Natural killer cell (primary cell): ENCODE results near the gene ZNF136. TPM values are rescaled to one million over a fixed set of nuclear protein-coding genes. Genes with fewer than 3 reads are reported as not detected.

ENCODE experiments used
- ATAC-seq, 3 donors: fragments of 150-1000 bp in 2 of 3; fragments of 200-7000 bp in 1 of 3; cut with Tn5 transposase; 1 replicate in 1 of 3; 2 replicates in 2 of 3; pipeline ENCODE4 v1.10.0; 2021; ENCODE audit warnings: mild to moderate bottlenecking in 2 of 3, moderate library complexity in 2 of 3
- DNase-seq, 2 donors: peaks; one replicate each; pipeline versions ENCODE4 v3.0.0 to v3.0.0-alpha.2; 2013 to 2021; ENCODE audit warnings: mixed read lengths in 1 of 2
- H3K27ac ChIP-seq: one replicate; pipeline ENCODE4 v1.5.1; 2013; ENCODE audit warnings: mild to moderate bottlenecking, low read length
- H3K27me3 ChIP-seq: one replicate; pipeline ENCODE4 v1.6.1; 2013; ENCODE audit warnings: low read length; ENCODE audit not compliant: control insufficient read depth, insufficient read depth
- H3K36me3 ChIP-seq: one replicate; pipeline ENCODE4 v1.6.1; 2013; ENCODE audit warnings: low read length; ENCODE audit not compliant: control insufficient read depth, insufficient read depth
- H3K4me1 ChIP-seq: one replicate; pipeline ENCODE4 v1.6.1; 2013; ENCODE audit warnings: low read length; ENCODE audit not compliant: control insufficient read depth, insufficient read depth
- H3K4me3 ChIP-seq: one replicate; pipeline ENCODE4 v1.5.1; 2013; ENCODE audit warnings: low read length
- H3K9me3 ChIP-seq: one replicate; pipeline ENCODE4 v1.6.1; 2013; ENCODE audit warnings: low read length; ENCODE audit not compliant: control insufficient read depth, insufficient read depth
- H3K27ac Mint-ChIP-seq, 2 donors: one replicate each; pipeline ENCODE4 v1.8.0; 2022; ENCODE audit warnings: mild to moderate bottlenecking in 2 of 2, mixed read lengths in 2 of 2, moderate library complexity in 1 of 2
- H3K27me3 Mint-ChIP-seq, 2 donors: one replicate each; pipeline ENCODE4 v1.8.0; 2022; ENCODE audit warnings: low read depth in 2 of 2, mixed read lengths in 2 of 2
- H3K36me3 Mint-ChIP-seq: one replicate; pipeline ENCODE4 v1.8.0; 2022; ENCODE audit warnings: mixed read lengths
- H3K4me1 Mint-ChIP-seq, 2 donors: one replicate each; pipeline ENCODE4 v1.8.0; 2022; ENCODE audit warnings: mixed read lengths in 2 of 2
- H3K4me3 Mint-ChIP-seq: one replicate; pipeline ENCODE4 v1.8.0; 2022; ENCODE audit warnings: mild to moderate bottlenecking, moderate library complexity, mixed read lengths
- H3K9me3 Mint-ChIP-seq, 2 donors: one replicate each; pipeline ENCODE4 v1.8.0; 2022; ENCODE audit warnings: mixed read lengths in 2 of 2
- CTCF ChIP-seq: fragments of 200-600 bp; IDR thresholded peaks from one replicate; pipeline ENCODE4 v1.8.0; 2022; ENCODE audit warnings: antibody characterized with exemption
- WGBS: methylation state at CpG from one replicate; pipeline ENCODE4 v1.1.7; 2013; ENCODE audit warnings: missing lambda C conversion rate; ENCODE audit not compliant: insufficient coverage; 5-methylcytosine and 5-hydroxymethylcytosine counted together
- intact Hi-C: fragments of 100-400 bp; cut with micrococcal nuclease; formaldehyde crosslinking; loops from one replicate; pipeline ENCODE4 v1.14.2; 2022
- total RNA-seq, 4 donors: library from RNA; stranded (reverse); fragments of 120-200 nt in 1 of 4; gene quantifications; one replicate each; pipeline versions ENCODE4 v1.2.3 to v1.2.4, GENCODE V29; 2013 to 2022

ZNF136 gene
- total RNA-seq, 3 donors from 2014 or later (not counting 1 experiment from before 2014, with no cell fraction given), result 31.5 to 47.7 (median 39.8) TPM

- intact Hi-C loops, result loop anchor here (1.0 to 2.0 kb wide), 5 partner anchors 51 to 343 kb away; partner anchors contain the start of gene ZNF491
- peak overlapping the region; percentile 79 to 90 for H3K27ac Mint-ChIP-seq
Observed at GRCh38 chr19:12141405-12141736, 21.5 kb upstream of the ZNF136 start.

GRCh38 chr19:12145348-12145747, 17.5 kb upstream of the ZNF136 start:
- intact Hi-C loops, result no loop called here
- Histone ChIP-seq H3K27ac (no peak overlapping the region), H3K36me3 (peaks cover 17% of the 10 kb centered on the region), H3K27me3 (no peaks in the 10 kb centered on the region), H3K9me3 (peaks cover 6% of the 10 kb centered on the region), H3K4me3 (no peak overlapping the region), H3K4me1 (peaks cover 13% of the 10 kb centered on the region)
- ATAC-seq, result no peak
- peaks cover 18% of the 10 kb centered on the region for H3K36me3 Mint-ChIP-seq
- 98% methylated on average over 5 of the region's 8 CpGs for WGBS
- no peaks in the 10 kb centered on the region for H3K27me3 Mint-ChIP-seq
- H3K27ac Mint-ChIP-seq, result no peak overlapping the region
- H3K4me3 Mint-ChIP-seq, result no peak overlapping the region
- peaks cover 10 to 11% of the 10 kb centered on the region in 2 donors for H3K4me1 Mint-ChIP-seq
- H3K9me3 Mint-ChIP-seq, result no peaks in the 10 kb centered on the region
- TF ChIP-seq CTCF, result no peak
- DNase-seq, result no peak

More at GRCh38 chr19:12141405-12141736, 21.5 kb upstream of the ZNF136 start:
- no peak for ATAC-seq
- Histone ChIP-seq H3K4me1 (peaks cover 27% of the 10 kb centered on the region), H3K4me3 (no peak overlapping the region), H3K9me3 (peaks cover 6% of the 10 kb centered on the region), H3K36me3 (peaks cover 13% of the 10 kb centered on the region), H3K27ac (no peak overlapping the region), H3K27me3 (no peaks in the 10 kb centered on the region)
- no peaks in the 10 kb centered on the region for H3K27me3 Mint-ChIP-seq
- peak overlapping the region; percentile 95 for H3K4me3 Mint-ChIP-seq
- DNase-seq, result no peak
- 68% methylated on average over 10 of the region's 10 CpGs for WGBS
- H3K9me3 Mint-ChIP-seq, result no peaks in the 10 kb centered on the region
- peaks cover 15% of the 10 kb centered on the region for H3K36me3 Mint-ChIP-seq
- TF ChIP-seq CTCF, result peak; percentile 49
- peaks cover 35 to 38% of the 10 kb centered on the region in 2 donors for H3K4me1 Mint-ChIP-seq

GRCh38 chr19:12155324-12155860, 7.5 kb upstream of the ZNF136 start:
- no peaks in the 10 kb centered on the region for H3K36me3 ChIP-seq
- H3K4me3 Mint-ChIP-seq, result peak overlapping the region; percentile 93
- ATAC-seq (peak in 1 of 3 donors; percentile 29), DNase-seq (no peak)
- peak overlapping the region; percentile 87 for H3K4me3 ChIP-seq
- H3K27me3 Mint-ChIP-seq, result no peaks in the 10 kb centered on the region
- H3K27ac ChIP-seq, result no peak overlapping the region
- peaks cover 18% of the 10 kb centered on the region for H3K4me1 ChIP-seq
- H3K27me3 ChIP-seq, result no peaks in the 10 kb centered on the region
- no peaks in the 10 kb centered on the region for H3K9me3 Mint-ChIP-seq
- H3K27ac Mint-ChIP-seq, result peak overlapping the region; percentile 72 to 90
- no peak for TF ChIP-seq CTCF
- WGBS, result 21% methylated on average over 11 of the region's 11 CpGs
- no peaks in the 10 kb centered on the region for H3K36me3 Mint-ChIP-seq
- H3K9me3 ChIP-seq, result no peaks in the 10 kb centered on the region
- intact Hi-C loops, result no loop called here
- H3K4me1 Mint-ChIP-seq, result peaks cover 18 to 24% of the 10 kb centered on the region in 2 donors
